ENCODE results near the gene ZDHHC8.

The ZDHHC8 gene

GRCh38 chr22:20176421-20177085 is 44.9 kb downstream of the ZDHHC8 start:
- DNase-seq, result no peak

GRCh38 chr22:20177217-20177911 is 45.8 kb downstream of the ZDHHC8 start:
- no peak for DNase-seq

- no peak for DNase-seq
Observed at GRCh38 chr22:20178075-20178914, 46.7 kb downstream of the ZDHHC8 start.

GRCh38 chr22:20178915-20179227 is 47.3 kb downstream of the ZDHHC8 start:
- no peak for DNase-seq

GRCh38 chr22:20179455-20180244 is 48.0 kb downstream of the ZDHHC8 start:
- DNase-seq, result no peak

GRCh38 chr22:20180245-20180630 is 48.6 kb downstream of the ZDHHC8 start:
- no peak for DNase-seq

GRCh38 chr22:20180640-20181039 is 49.0 kb downstream of the ZDHHC8 start:
- no peak for DNase-seq

- peak in 1 of 58 donors; percentile 14 for DNase-seq
Observed at GRCh38 chr22:20181194-20181883, 49.7 kb downstream of the ZDHHC8 start.

- no peak for DNase-seq
Observed at GRCh38 chr22:20181884-20182236, 50.3 kb downstream of the ZDHHC8 start.

- DNase-seq, result no peak
Observed at GRCh38 chr22:20182365-20182764, 50.8 kb downstream of the ZDHHC8 start.

- no peak for DNase-seq
Observed at GRCh38 chr22:20183101-20183500, 51.5 kb downstream of the ZDHHC8 start.

- DNase-seq, result no peak
Observed at GRCh38 chr22:20183823-20184222, 52.2 kb downstream of the ZDHHC8 start.

GRCh38 chr22:20184501-20185165 is 53.0 kb downstream of the ZDHHC8 start:
- DNase-seq, result no peak

- no peak for DNase-seq
Observed at GRCh38 chr22:20185750-20186149, 54.1 kb downstream of the ZDHHC8 start.

- DNase-seq, result no peak
Observed at GRCh38 chr22:20186183-20186870, 54.7 kb downstream of the ZDHHC8 start.

- DNase-seq, result no peak
Observed at GRCh38 chr22:20186871-20187546, 55.4 kb downstream of the ZDHHC8 start.

GRCh38 chr22:20187777-20188566 is 56.4 kb downstream of the ZDHHC8 start:
- no peak for DNase-seq

- no peak for DNase-seq
Observed at GRCh38 chr22:20188567-20188877, 56.9 kb downstream of the ZDHHC8 start.
